ENCODE results near the gene ETV1.

Gene ETV1

GRCh38 chr7:13878154-13878553, 111.3 kb downstream of the ETV1 start:
- no peak for DNase-seq

GRCh38 chr7:13875496-13876074, 113.9 kb downstream of the ETV1 start:
- DNase-seq: no peak

- no peak for DNase-seq
Measured at GRCh38 chr7:13874783-13875182, 114.7 kb downstream of the ETV1 start.

- peak in 2 of 3 experiments; percentile 8 to 53 for DNase-seq
Measured at GRCh38 chr7:13872709-13873108, 116.8 kb downstream of the ETV1 start.

- DNase-seq: no peak
Measured at GRCh38 chr7:13871008-13871407, 118.5 kb downstream of the ETV1 start.

GRCh38 chr7:13860734-13861133, 128.7 kb downstream of the ETV1 start:
- DNase-seq: no peak

GRCh38 chr7:13856012-13856411, 133.5 kb downstream of the ETV1 start:
- DNase-seq: peak in 1 of 3 experiments; percentile 17

GRCh38 chr7:13852281-13852968, 137.0 kb downstream of the ETV1 start:
- DNase-seq: no peak

- DNase-seq: peak; percentile 14 to 72 (median 70)
Measured at GRCh38 chr7:13851736-13852135, 137.7 kb downstream of the ETV1 start.

GRCh38 chr7:13850185-13850752, 139.2 kb downstream of the ETV1 start:
- peak; percentile 14 to 50 (median 18) for DNase-seq

- DNase-seq: no peak
Measured at GRCh38 chr7:13849163-13849892, 140.1 kb downstream of the ETV1 start.

GRCh38 chr7:13848681-13849131, 140.8 kb downstream of the ETV1 start:
- DNase-seq: no peak

- DNase-seq: no peak
Measured at GRCh38 chr7:13846386-13846785, 143.1 kb downstream of the ETV1 start.

- DNase-seq: no peak
Measured at GRCh38 chr7:13845601-13846000, 143.9 kb downstream of the ETV1 start.

GRCh38 chr7:13844954-13845353, 144.5 kb downstream of the ETV1 start:
- DNase-seq: no peak

- no peak for DNase-seq
Measured at GRCh38 chr7:13841284-13841683, 148.2 kb downstream of the ETV1 start.

All from NCI-H1417 (cell line).